IPS DF 6.9 (cell line): Measurements from ENCODE around the gene ESYT3.

Experiments used
- DNase-seq: peaks from one replicate; pipeline ENCODE4 v3.0.0-alpha.2; 2013; ENCODE audit warnings: low read depth, low spot score
- H3K27ac ChIP-seq: one replicate; pipeline ENCODE4 v1.5.1; 2013; ENCODE audit warnings: low read length, control low read depth
- H3K27me3 ChIP-seq: 2 replicates; pipeline ENCODE4 v1.6.1; 2013; ENCODE audit warnings: mild to moderate bottlenecking, low read length; ENCODE audit not compliant: control insufficient read depth, insufficient read depth
- H3K36me3 ChIP-seq: 2 replicates; pipeline ENCODE4 v1.6.1; 2013; ENCODE audit warnings: low read length; ENCODE audit not compliant: control insufficient read depth, insufficient read depth
- H3K4me1 ChIP-seq: 2 replicates; pipeline ENCODE4 v1.6.1; 2013; ENCODE audit warnings: low read length; ENCODE audit not compliant: control insufficient read depth, insufficient read depth
- H3K4me3 ChIP-seq: 2 replicates; pipeline ENCODE4 v1.5.1; 2013; ENCODE audit warnings: mild to moderate bottlenecking, low read length
- H3K9me3 ChIP-seq: 2 replicates; pipeline ENCODE4 v1.6.1; 2013; ENCODE audit warnings: low read length, inconsistent platforms; ENCODE audit not compliant: control insufficient read depth, insufficient read depth
- WGBS: extraction: QIAGEN DNeasy Blood & Tissue Kit; methylation state at CpG from one replicate; pipeline ENCODE4 v1.1.7; 2013; ENCODE audit warnings: mixed read lengths, missing lambda C conversion rate; ENCODE audit not compliant: insufficient read length, insufficient coverage; 5-methylcytosine and 5-hydroxymethylcytosine counted together

ESYT3 gene

GRCh38 chr3:138397983-138398382, 36.4 kb upstream of the ESYT3 start:
- H3K9me3 ChIP-seq = no peaks in the 10 kb centered on the region
- DNase-seq = no peak
- WGBS = no CpG with 5 or more reads among the region's 4 CpGs
- no peaks in the 10 kb centered on the region for H3K36me3 ChIP-seq
- no peak overlapping the region for H3K4me3 ChIP-seq
- H3K4me1 ChIP-seq = peaks cover 2% of the 10 kb centered on the region
- H3K27me3 ChIP-seq = no peaks in the 10 kb centered on the region
- no peak overlapping the region for H3K27ac ChIP-seq

- Histone ChIP-seq H3K4me1 (peaks cover 2% of the 10 kb centered on the region), H3K27ac (no peak overlapping the region), H3K36me3 (no peaks in the 10 kb centered on the region), H3K27me3 (no peaks in the 10 kb centered on the region), H3K4me3 (no peak overlapping the region), H3K9me3 (no peaks in the 10 kb centered on the region)
- no peak for DNase-seq
- WGBS = no CpG with 5 or more reads among the region's 11 CpGs
Observed at GRCh38 chr3:138398791-138399575, 35.4 kb upstream of the ESYT3 start.

- Histone ChIP-seq H3K36me3 (no peaks in the 10 kb centered on the region), H3K27me3 (no peaks in the 10 kb centered on the region), H3K4me1 (peaks cover 2% of the 10 kb centered on the region), H3K4me3 (no peak overlapping the region), H3K9me3 (no peaks in the 10 kb centered on the region), H3K27ac (no peak overlapping the region)
- no peak for DNase-seq
- no CpG with 5 or more reads among the region's 10 CpGs for WGBS
Observed at GRCh38 chr3:138399766-138400165, 34.6 kb upstream of the ESYT3 start.

GRCh38 chr3:138400651-138401070, 33.8 kb upstream of the ESYT3 start:
- DNase-seq = no peak
- no peaks in the 10 kb centered on the region for H3K9me3 ChIP-seq
- H3K27me3 ChIP-seq = no peaks in the 10 kb centered on the region
- peaks cover 2% of the 10 kb centered on the region for H3K4me1 ChIP-seq
- H3K27ac ChIP-seq = no peak overlapping the region
- no CpG with 5 or more reads among the region's 2 CpGs for WGBS
- no peak overlapping the region for H3K4me3 ChIP-seq
- H3K36me3 ChIP-seq = no peaks in the 10 kb centered on the region

GRCh38 chr3:138401834-138402233, 32.6 kb upstream of the ESYT3 start:
- Histone ChIP-seq H3K4me1 (peaks cover 2% of the 10 kb centered on the region), H3K27ac (no peak overlapping the region), H3K36me3 (no peaks in the 10 kb centered on the region), H3K9me3 (no peaks in the 10 kb centered on the region), H3K27me3 (no peaks in the 10 kb centered on the region), H3K4me3 (no peak overlapping the region)
- no peak for DNase-seq
- WGBS = no CpG with 5 or more reads among the region's 7 CpGs

GRCh38 chr3:138404121-138404520, 30.3 kb upstream of the ESYT3 start:
- H3K4me3 ChIP-seq = no peak overlapping the region
- no peak for DNase-seq
- peaks cover 4% of the 10 kb centered on the region for H3K4me1 ChIP-seq
- no peaks in the 10 kb centered on the region for H3K9me3 ChIP-seq
- no peaks in the 10 kb centered on the region for H3K27me3 ChIP-seq
- no CpG with 5 or more reads among the region's 6 CpGs for WGBS
- H3K36me3 ChIP-seq = no peaks in the 10 kb centered on the region
- H3K27ac ChIP-seq = no peak overlapping the region

GRCh38 chr3:138405001-138405400, 29.4 kb upstream of the ESYT3 start:
- Histone ChIP-seq H3K27ac (no peak overlapping the region), H3K9me3 (no peaks in the 10 kb centered on the region), H3K27me3 (no peaks in the 10 kb centered on the region), H3K4me1 (peaks cover 4% of the 10 kb centered on the region), H3K4me3 (no peak overlapping the region), H3K36me3 (no peaks in the 10 kb centered on the region)
- WGBS = no CpG with 5 or more reads among the region's 7 CpGs
- no peak for DNase-seq

GRCh38 chr3:138405486-138405885, 28.9 kb upstream of the ESYT3 start:
- WGBS = no CpG with 5 or more reads among the region's 5 CpGs
- Histone ChIP-seq H3K9me3 (no peaks in the 10 kb centered on the region), H3K4me1 (peaks cover 4% of the 10 kb centered on the region), H3K36me3 (no peaks in the 10 kb centered on the region), H3K27me3 (no peaks in the 10 kb centered on the region), H3K27ac (no peak overlapping the region), H3K4me3 (no peak overlapping the region)
- no peak for DNase-seq

GRCh38 chr3:138406606-138407005, 27.8 kb upstream of the ESYT3 start:
- DNase-seq = no peak
- H3K36me3 ChIP-seq = no peaks in the 10 kb centered on the region
- H3K9me3 ChIP-seq = no peaks in the 10 kb centered on the region
- no peak overlapping the region for H3K4me3 ChIP-seq
- no CpG with 5 or more reads among the region's 2 CpGs for WGBS
- H3K4me1 ChIP-seq = peaks cover 4% of the 10 kb centered on the region
- H3K27me3 ChIP-seq = no peaks in the 10 kb centered on the region
- no peak overlapping the region for H3K27ac ChIP-seq

GRCh38 chr3:138407236-138407907, 27.0 kb upstream of the ESYT3 start:
- H3K9me3 ChIP-seq = no peaks in the 10 kb centered on the region

More at GRCh38 chr3:138407236-138407907, 27.0 kb upstream of the ESYT3 start:
- WGBS = no CpG with 5 or more reads among the region's 3 CpGs
- Histone ChIP-seq H3K36me3 (no peaks in the 10 kb centered on the region), H3K4me3 (no peak overlapping the region), H3K27ac (no peak overlapping the region), H3K4me1 (0 out of 2 replicates have a peak, but pooled peaks cover 2% of the 10 kb centered on the region), H3K27me3 (no peaks in the 10 kb centered on the region)
- no peak for DNase-seq
